ENCODE measurements around the gene PAK6.

DNA sequence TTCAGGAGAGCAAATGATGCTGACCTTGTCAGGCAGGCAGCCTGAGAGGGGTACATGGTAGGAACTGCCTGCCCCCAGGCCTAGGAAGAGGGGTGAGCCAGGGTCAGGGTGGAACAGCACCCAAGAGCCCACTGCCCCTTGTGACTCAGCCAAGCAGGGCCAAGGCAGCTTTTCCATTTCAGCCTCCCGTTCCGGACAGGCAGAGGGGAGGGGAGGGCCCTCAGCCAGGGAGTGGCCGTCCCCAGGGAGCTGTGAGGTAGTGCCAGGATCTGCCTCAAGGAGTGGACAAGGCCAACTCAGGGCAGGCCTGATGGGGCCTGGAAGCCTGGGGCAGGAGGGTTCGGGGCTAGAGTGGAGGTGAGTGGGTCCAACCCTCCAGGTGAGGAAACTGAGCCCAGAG is 49.1 kb downstream of the PAK6 start:
- TF ChIP-seq, protein P1, sequence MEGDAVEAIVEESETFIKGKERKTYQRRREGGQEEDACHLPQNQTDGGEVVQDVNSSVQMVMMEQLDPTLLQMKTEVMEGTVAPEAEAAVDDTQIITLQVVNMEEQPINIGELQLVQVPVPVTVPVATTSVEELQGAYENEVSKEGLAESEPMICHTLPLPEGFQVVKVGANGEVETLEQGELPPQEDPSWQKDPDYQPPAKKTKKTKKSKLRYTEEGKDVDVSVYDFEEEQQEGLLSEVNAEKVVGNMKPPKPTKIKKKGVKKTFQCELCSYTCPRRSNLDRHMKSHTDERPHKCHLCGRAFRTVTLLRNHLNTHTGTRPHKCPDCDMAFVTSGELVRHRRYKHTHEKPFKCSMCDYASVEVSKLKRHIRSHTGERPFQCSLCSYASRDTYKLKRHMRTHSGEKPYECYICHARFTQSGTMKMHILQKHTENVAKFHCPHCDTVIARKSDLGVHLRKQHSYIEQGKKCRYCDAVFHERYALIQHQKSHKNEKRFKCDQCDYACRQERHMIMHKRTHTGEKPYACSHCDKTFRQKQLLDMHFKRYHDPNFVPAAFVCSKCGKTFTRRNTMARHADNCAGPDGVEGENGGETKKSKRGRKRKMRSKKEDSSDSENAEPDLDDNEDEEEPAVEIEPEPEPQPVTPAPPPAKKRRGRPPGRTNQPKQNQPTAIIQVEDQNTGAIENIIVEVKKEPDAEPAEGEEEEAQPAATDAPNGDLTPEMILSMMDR (optimal IDR thresholded peaks at IDR 0.05 in 1 of 3, IDR thresholded peaks at IDR 0.05 in 1 of 3, conservative IDR thresholded peaks at IDR 0.05 in 1 of 3; ENCODE audit: extremely low read depth in 1 of 3, insufficient read depth in 2 of 3, low read length in 3 of 3): no peak
- no peak for TF ChIP-seq EZH2 (IDR thresholded peaks at IDR 0.05; ENCODE audit: low read length)

All from keratinocyte (primary cell).